IPS-18a (cell line): ENCODE results near the gene LCLAT1.

ENCODE experiments used
- H3K27ac ChIP-seq: one replicate; pipeline ENCODE4 v1.5.1; 2013; ENCODE audit warnings: low read length
- H3K27me3 ChIP-seq: one replicate; pipeline ENCODE4 v1.6.1; 2013; ENCODE audit warnings: mild to moderate bottlenecking, low read length; ENCODE audit not compliant: control insufficient read depth, insufficient read depth
- H3K36me3 ChIP-seq: one replicate; pipeline ENCODE4 v1.6.1; 2013; ENCODE audit warnings: low read depth, low read length; ENCODE audit not compliant: control insufficient read depth
- H3K4me1 ChIP-seq: one replicate; pipeline ENCODE4 v1.6.1; 2013; ENCODE audit warnings: low read depth, low read length; ENCODE audit not compliant: control insufficient read depth
- H3K4me3 ChIP-seq: one replicate; pipeline ENCODE4 v1.5.1; 2013; ENCODE audit warnings: low read length
- H3K9ac ChIP-seq: one replicate; pipeline ENCODE4 v1.6.1; 2013; ENCODE audit warnings: mild to moderate bottlenecking, low read length, moderate library complexity
- H3K9me3 ChIP-seq: one replicate; pipeline ENCODE4 v1.6.1; 2013; ENCODE audit warnings: low read depth, low read length; ENCODE audit not compliant: control insufficient read depth

The LCLAT1 gene

DNA sequence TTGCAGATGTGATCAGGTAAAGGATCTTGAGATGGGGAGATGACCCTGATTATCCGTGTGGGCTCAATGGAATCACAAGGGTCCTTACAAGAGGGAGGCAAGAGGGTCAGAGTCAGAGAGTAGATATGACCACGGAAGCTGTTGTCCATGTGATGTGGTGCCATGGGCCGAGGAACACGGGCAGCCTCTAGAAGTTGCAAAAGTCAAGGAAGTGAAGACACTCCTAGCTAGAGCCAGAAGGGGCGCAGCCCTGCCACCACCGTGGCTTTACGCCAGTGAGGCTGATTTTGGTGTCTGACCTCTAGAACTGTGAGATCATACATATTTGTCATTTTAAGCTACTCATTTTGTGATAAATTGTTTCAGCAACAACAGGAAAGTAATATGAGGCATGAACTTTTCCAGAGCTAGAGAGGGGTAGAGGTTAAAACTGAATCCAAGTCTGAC, 245.8 kb downstream of the LCLAT1 start:
- Histone ChIP-seq H3K27ac (no peak overlapping the region), H3K9ac (no peak overlapping the region), H3K4me3 (no peak overlapping the region), H3K9me3 (no peaks in the 10 kb centered on the region), H3K27me3 (no peaks in the 10 kb centered on the region), H3K36me3 (no peaks in the 10 kb centered on the region), H3K4me1 (no peaks in the 10 kb centered on the region)
